NB4 (cell line): ENCODE data around the gene KLHL17.
A peak's percentile ranks its signal among the peaks of the same experiment; 100 is the strongest.

Source experiments
- DNase-seq: peaks from one replicate; pipeline ENCODE4 v3.0.0; 2010; ENCODE audit warnings: low read depth
- H3K4me3 ChIP-seq: one replicate; pipeline ENCODE4 v1.5.1; 2011; ENCODE audit warnings: mild to moderate bottlenecking, low read depth, low read length, moderate library complexity
- MYC ChIP-seq: IDR thresholded peaks from 2 replicates; pipeline ENCODE4 v1.6.1; 2011; ENCODE audit warnings: low read depth, low read length
- POLR2A ChIP-seq: IDR thresholded peaks from 2 replicates; pipeline ENCODE4 v1.6.1; 2011; ENCODE audit warnings: mild to moderate bottlenecking; ENCODE audit not compliant: insufficient read length; ENCODE audit errors: extremely low read depth
- TF ChIP-seq, protein P1 (sequence below): IDR thresholded peaks from 2 replicates; pipeline ENCODE4 v1.6.1; 2011; ENCODE audit warnings: low read depth, low read length
- TF ChIP-seq, protein P2 (sequence below): IDR thresholded peaks from one replicate; pipeline ENCODE4 v1.5.1; 2012; ENCODE audit warnings: low read depth, low read length

Gene KLHL17

DNA sequence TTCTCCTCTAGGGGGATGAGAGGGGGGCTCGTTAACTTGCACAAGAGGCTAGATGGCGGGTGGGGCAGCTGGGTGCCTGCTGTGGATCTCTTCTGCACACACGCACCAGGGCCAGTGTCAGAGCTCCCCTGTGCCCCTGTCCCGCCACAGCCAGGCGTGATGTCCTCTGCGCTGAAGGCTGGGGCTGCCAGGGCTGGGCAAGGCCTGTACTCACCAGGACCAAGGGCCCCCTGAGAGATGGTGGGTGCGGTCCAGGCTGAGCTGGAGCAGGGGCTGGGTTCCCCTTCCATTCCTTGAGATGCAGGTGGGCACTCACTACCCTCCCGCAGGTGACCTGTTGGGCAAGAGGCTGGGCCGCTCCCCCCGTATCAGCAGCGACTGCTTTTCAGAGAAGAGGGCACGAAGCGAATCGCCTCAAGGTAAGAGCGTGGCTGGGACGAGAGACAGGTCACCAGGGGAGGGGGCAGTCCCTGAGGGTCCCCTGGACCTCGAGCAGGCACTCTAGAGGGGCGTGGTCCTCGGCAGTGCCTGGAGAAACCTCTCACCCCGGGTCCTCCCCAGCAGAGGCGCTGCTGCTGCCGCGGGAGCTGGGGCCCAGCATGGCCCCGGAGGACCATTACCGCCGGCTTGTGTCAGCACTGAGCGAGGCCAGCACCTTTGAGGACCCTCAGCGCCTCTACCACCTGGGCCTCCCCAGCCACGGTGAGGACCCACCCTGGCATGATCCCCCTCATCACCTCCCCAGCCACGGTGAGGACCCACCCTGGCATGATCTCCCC, 21.5 kb upstream of the KLHL17 start:
- TF ChIP-seq, protein P1, sequence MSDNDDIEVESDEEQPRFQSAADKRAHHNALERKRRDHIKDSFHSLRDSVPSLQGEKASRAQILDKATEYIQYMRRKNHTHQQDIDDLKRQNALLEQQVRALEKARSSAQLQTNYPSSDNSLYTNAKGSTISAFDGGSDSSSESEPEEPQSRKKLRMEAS, result no peak
- TF ChIP-seq, protein P2, sequence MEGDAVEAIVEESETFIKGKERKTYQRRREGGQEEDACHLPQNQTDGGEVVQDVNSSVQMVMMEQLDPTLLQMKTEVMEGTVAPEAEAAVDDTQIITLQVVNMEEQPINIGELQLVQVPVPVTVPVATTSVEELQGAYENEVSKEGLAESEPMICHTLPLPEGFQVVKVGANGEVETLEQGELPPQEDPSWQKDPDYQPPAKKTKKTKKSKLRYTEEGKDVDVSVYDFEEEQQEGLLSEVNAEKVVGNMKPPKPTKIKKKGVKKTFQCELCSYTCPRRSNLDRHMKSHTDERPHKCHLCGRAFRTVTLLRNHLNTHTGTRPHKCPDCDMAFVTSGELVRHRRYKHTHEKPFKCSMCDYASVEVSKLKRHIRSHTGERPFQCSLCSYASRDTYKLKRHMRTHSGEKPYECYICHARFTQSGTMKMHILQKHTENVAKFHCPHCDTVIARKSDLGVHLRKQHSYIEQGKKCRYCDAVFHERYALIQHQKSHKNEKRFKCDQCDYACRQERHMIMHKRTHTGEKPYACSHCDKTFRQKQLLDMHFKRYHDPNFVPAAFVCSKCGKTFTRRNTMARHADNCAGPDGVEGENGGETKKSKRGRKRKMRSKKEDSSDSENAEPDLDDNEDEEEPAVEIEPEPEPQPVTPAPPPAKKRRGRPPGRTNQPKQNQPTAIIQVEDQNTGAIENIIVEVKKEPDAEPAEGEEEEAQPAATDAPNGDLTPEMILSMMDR, result no peak
- TF ChIP-seq POLR2A, result no peak
- DNase-seq, result peak; percentile 45
- no peak overlapping the region for H3K4me3 ChIP-seq

DNA sequence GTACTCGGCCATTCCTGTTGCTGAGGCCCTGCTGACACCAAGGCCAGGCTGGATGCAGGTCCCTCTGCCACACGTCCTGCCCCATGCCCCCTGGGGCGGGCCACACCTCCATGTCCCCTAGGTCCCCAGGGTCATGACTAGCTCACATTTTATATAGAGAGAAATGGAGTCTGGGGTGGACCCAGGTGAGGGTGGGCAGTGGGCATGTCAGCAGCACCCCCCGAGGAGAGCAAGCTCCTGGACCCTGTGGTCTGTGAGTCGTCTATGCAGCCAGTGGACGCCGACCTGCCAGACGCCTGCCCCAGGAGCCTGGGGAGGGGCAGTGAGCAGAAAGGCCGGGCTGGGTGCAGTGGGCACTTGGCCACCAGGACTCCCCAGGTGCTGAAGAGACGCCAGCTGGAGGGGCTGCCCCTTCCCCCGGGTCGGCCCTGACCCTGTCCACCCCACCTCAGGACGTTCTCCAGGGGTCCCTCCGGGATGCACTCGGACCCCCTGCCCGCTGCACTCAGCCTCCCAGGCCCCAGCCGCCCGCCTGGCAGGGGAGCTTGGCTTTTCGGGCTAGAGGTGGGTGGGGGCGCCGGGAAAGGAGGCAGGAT, 20.8 kb upstream of the KLHL17 start:
- H3K4me3 ChIP-seq, result no peak overlapping the region
- no peak for TF ChIP-seq POLR2A
- DNase-seq, result no peak

- TF ChIP-seq, protein P2, result no peak
- no peak for TF ChIP-seq POLR2A
- peak; percentile 5; the same call in 1 of the 2 replicates for TF ChIP-seq MYC
- TF ChIP-seq, protein P1, result no peak
- H3K4me3 ChIP-seq, result no peak overlapping the region
- peak; percentile 70 for DNase-seq
Measured at GRCh38 chr1:940107-941014, 20.0 kb upstream of the KLHL17 start.

GRCh38 chr1:941015-941587, 19.3 kb upstream of the KLHL17 start:
- TF ChIP-seq, protein P1, result no peak
- TF ChIP-seq POLR2A (no peak), MYC (no peak)
- TF ChIP-seq, protein P2, result no peak
- no peak for DNase-seq
- H3K4me3 ChIP-seq, result no peak overlapping the region

GRCh38 chr1:941588-942383, 18.6 kb upstream of the KLHL17 start:
- no peak for TF ChIP-seq MYC
- TF ChIP-seq, protein P2, result no peak
- TF ChIP-seq, protein P1, result no peak
- TF ChIP-seq POLR2A, result no peak
- peak; percentile 76 for DNase-seq
- H3K4me3 ChIP-seq, result no peak overlapping the region
